WTC11 (cell line): Measurements from ENCODE around the gene PEX1. TPM values are rescaled to one million over a fixed set of nuclear protein-coding genes. Genes with fewer than 3 reads are reported as not detected.

Experiments used
- ATF1 ChIP-seq: sonication (generic); formaldehyde crosslinking; IDR thresholded peaks from 2 replicates; pipeline ENCODE4 v1.8.1; 2023; ENCODE audit warnings: mild to moderate bottlenecking, moderate library complexity, missing genetic modification reagents
- CREM ChIP-seq: sonication (generic); formaldehyde crosslinking; IDR thresholded peaks from 2 replicates; pipeline ENCODE4 v1.8.1; 2022; ENCODE audit warnings: mild to moderate bottlenecking, missing genetic modification reagents, moderate library complexity
- FOXK1 ChIP-seq: sonication (generic); formaldehyde crosslinking; IDR thresholded peaks from 2 replicates; pipeline ENCODE4 v1.8.0; 2022; ENCODE audit warnings: mild to moderate bottlenecking, moderate library complexity, missing genetic modification reagents
- HMGA2 ChIP-seq: fragments of 250-450 bp; sonication (Bioruptor Pico); IDR thresholded peaks from 2 replicates; pipeline ENCODE4 v1.4.0; 2021; ENCODE audit warnings: mild to moderate bottlenecking, moderate library complexity
- KAT7 ChIP-seq: sonication (generic); formaldehyde crosslinking; IDR thresholded peaks from 2 replicates; pipeline ENCODE4 v1.8.1; 2023; ENCODE audit warnings: missing genetic modification reagents, mild to moderate bottlenecking, borderline replicate concordance
- NFYB ChIP-seq: sonication (generic); formaldehyde crosslinking; conservative IDR thresholded peaks from 2 replicates; pipeline ENCODE4 v1.8.0; 2022; ENCODE audit warnings: low read depth, missing genetic modification reagents
- NR1H2 ChIP-seq: sonication (generic); formaldehyde crosslinking; IDR thresholded peaks from 2 replicates; pipeline ENCODE4 v1.9.0; 2021; ENCODE audit warnings: mild to moderate bottlenecking, moderate library complexity, missing genetic modification reagents
- OVOL2 ChIP-seq: fragments of 250-450 bp; sonication (Bioruptor Pico); IDR thresholded peaks from 2 replicates; pipeline ENCODE4 v1.9.0; 2021; ENCODE audit warnings: mild to moderate bottlenecking, borderline replicate concordance
- SOX15 ChIP-seq: fragments of 250-450 bp; sonication (Bioruptor Pico); IDR thresholded peaks from 2 replicates; pipeline ENCODE4 v1.9.0; 2021; ENCODE audit warnings: mild to moderate bottlenecking
- TCF7 ChIP-seq: sonication (generic); formaldehyde crosslinking; IDR thresholded peaks from 2 replicates; pipeline ENCODE4 v1.8.0; 2022; ENCODE audit warnings: mild to moderate bottlenecking, low read depth, missing genetic modification reagents, moderate library complexity
- ZNF317 ChIP-seq: sonication (generic); formaldehyde crosslinking; IDR thresholded peaks from 2 replicates; pipeline ENCODE4 v1.8.1; 2023; ENCODE audit warnings: low read depth, mild to moderate bottlenecking, moderate library complexity, missing genetic modification reagents, borderline replicate concordance
- total RNA-seq: library from RNA; stranded (reverse); gene quantifications from 3 replicates; pipeline ENCODE4 v1.2.3, GENCODE V29; 2021
- TF ChIP-seq, protein P1 (sequence below): sonication (generic); formaldehyde crosslinking; IDR thresholded peaks from 2 replicates; pipeline ENCODE4 v1.8.1; 2023; ENCODE audit warnings: mild to moderate bottlenecking, moderate library complexity, missing genetic modification reagents
- TF ChIP-seq, protein P2 (sequence below): sonication (generic); formaldehyde crosslinking; IDR thresholded peaks from 2 replicates; pipeline ENCODE4 v1.8.1; 2023; ENCODE audit warnings: mild to moderate bottlenecking, missing genetic modification reagents, moderate library complexity
- TF ChIP-seq, protein P3 (sequence below): sonication (generic); formaldehyde crosslinking; IDR thresholded peaks from 2 replicates; pipeline ENCODE4 v1.8.1; 2023; ENCODE audit warnings: mild to moderate bottlenecking, missing genetic modification reagents
- TF ChIP-seq, protein P4 (sequence below): sonication (generic); formaldehyde crosslinking; IDR thresholded peaks from 2 replicates; pipeline ENCODE4 v1.8.1; 2022; ENCODE audit warnings: mild to moderate bottlenecking, moderate library complexity, missing genetic modification reagents
- TF ChIP-seq, protein P5 (sequence below): fragments of 250-450 bp; sonication (Bioruptor Pico); IDR thresholded peaks from 2 replicates; pipeline ENCODE4 v1.9.0; 2021; ENCODE audit warnings: mild to moderate bottlenecking
- TF ChIP-seq, protein P6 (sequence below): fragments of 200-600 bp; IDR thresholded peaks from 2 replicates; pipeline ENCODE4 v1.8.0; 2022; ENCODE audit warnings: antibody characterized with exemption
- TF ChIP-seq, protein P7 (sequence below): fragments of 250-450 bp; sonication (Bioruptor Pico); IDR thresholded peaks from 2 replicates; pipeline ENCODE4 v2.1.2; 2022; ENCODE audit warnings: mild to moderate bottlenecking, moderate library complexity

Gene PEX1
- total RNA-seq, 1 experiment from 2014 or later, result 24.9 TPM

DNA sequence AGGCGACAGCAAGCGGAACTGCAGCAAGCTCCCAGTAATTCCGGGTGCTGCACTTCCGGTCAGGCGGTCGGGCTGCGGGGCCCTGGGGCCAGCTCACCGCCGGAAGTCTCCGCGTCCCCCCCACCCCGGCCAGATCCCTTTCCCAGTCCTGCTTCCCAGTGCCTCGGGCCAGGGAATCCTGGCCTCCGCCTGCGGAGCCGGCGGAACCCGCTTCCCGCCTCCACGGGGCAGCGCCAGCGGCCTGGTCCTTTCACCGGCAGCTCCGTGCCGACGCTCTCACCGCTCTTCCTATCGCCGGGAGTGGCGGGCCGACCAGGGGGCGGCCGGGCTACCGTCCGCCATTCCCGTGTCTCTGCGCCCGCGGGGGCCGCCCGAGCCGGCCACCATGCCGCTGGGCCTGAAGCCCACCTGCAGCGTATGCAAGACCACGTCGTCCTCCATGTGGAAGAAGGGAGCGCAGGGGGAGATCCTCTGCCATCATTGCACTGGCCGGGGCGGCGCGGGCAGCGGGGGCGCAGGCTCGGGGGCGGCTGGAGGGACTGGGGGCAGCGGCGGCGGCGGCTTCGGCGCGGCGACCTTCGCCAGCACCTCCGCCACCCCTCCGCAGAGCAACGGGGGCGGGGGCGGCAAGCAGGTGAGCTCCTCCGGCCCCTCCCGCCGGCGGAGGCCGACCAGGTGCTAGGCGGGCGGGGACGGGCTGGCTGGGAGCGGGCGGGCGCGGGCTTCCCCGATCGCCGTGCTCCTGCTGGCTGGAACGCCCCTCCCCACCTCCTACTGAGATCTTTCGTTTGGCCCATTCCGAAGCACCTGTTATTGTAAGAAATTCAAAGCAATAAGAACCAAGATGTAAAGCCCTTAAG, 80.7 kb downstream of the PEX1 start, which contains the start of gene GATAD1 (continued):
- TF ChIP-seq, protein P1, sequence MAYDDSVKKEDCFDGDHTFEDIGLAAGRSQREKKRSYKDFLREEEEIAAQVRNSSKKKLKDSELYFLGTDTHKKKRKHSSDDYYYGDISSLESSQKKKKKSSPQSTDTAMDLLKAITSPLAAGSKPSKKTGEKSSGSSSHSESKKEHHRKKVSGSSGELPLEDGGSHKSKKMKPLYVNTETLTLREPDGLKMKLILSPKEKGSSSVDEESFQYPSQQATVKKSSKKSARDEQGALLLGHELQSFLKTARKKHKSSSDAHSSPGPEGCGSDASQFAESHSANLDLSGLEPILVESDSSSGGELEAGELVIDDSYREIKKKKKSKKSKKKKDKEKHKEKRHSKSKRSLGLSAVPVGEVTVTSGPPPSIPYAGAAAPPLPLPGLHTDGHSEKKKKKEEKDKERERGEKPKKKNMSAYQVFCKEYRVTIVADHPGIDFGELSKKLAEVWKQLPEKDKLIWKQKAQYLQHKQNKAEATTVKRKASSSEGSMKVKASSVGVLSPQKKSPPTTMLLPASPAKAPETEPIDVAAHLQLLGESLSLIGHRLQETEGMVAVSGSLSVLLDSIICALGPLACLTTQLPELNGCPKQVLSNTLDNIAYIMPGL, result peak; percentile 99
- TF ChIP-seq KAT7 (CRISPR knock-in tag) (peak; percentile 63; the same call in 1 of the 2 replicates), OVOL2 (CRISPR knock-in tag) (no peak), NR1H2 (CRISPR knock-in tag) (no peak), TCF7 (CRISPR knock-in tag) (no peak), SOX15 (no peak), NFYB (CRISPR knock-in tag) (no peak), CREM (CRISPR knock-in tag) (peak; percentile 72), FOXK1 (CRISPR knock-in tag) (peak; percentile 41; the same call in 1 of the 2 replicates), HMGA2 (CRISPR knock-in tag) (no peak), ATF1 (CRISPR knock-in tag) (peak; percentile 44; the same call in 1 of the 2 replicates), ZNF317 (CRISPR knock-in tag) (no peak)
- TF ChIP-seq, protein P2, sequence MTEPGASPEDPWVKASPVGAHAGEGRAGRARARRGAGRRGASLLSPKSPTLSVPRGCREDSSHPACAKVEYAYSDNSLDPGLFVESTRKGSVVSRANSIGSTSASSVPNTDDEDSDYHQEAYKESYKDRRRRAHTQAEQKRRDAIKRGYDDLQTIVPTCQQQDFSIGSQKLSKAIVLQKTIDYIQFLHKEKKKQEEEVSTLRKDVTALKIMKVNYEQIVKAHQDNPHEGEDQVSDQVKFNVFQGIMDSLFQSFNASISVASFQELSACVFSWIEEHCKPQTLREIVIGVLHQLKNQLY (CRISPR knock-in tag), result no peak; the same call in 1 of the 2 replicates
- TF ChIP-seq, protein P3, sequence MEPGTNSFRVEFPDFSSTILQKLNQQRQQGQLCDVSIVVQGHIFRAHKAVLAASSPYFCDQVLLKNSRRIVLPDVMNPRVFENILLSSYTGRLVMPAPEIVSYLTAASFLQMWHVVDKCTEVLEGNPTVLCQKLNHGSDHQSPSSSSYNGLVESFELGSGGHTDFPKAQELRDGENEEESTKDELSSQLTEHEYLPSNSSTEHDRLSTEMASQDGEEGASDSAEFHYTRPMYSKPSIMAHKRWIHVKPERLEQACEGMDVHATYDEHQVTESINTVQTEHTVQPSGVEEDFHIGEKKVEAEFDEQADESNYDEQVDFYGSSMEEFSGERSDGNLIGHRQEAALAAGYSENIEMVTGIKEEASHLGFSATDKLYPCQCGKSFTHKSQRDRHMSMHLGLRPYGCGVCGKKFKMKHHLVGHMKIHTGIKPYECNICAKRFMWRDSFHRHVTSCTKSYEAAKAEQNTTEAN (CRISPR knock-in tag), result peak; percentile 67; the same call in 1 of the 2 replicates
- TF ChIP-seq, protein P4, sequence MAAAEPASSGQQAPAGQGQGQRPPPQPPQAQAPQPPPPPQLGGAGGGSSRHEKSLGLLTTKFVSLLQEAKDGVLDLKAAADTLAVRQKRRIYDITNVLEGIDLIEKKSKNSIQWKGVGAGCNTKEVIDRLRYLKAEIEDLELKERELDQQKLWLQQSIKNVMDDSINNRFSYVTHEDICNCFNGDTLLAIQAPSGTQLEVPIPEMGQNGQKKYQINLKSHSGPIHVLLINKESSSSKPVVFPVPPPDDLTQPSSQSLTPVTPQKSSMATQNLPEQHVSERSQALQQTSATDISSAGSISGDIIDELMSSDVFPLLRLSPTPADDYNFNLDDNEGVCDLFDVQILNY (CRISPR knock-in tag), result peak; percentile 64; the same call in 1 of the 2 replicates
- TF ChIP-seq, protein P5, sequence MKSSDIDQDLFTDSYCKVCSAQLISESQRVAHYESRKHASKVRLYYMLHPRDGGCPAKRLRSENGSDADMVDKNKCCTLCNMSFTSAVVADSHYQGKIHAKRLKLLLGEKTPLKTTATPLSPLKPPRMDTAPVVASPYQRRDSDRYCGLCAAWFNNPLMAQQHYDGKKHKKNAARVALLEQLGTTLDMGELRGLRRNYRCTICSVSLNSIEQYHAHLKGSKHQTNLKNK (CRISPR knock-in tag), result no peak
- TF ChIP-seq, protein P6, sequence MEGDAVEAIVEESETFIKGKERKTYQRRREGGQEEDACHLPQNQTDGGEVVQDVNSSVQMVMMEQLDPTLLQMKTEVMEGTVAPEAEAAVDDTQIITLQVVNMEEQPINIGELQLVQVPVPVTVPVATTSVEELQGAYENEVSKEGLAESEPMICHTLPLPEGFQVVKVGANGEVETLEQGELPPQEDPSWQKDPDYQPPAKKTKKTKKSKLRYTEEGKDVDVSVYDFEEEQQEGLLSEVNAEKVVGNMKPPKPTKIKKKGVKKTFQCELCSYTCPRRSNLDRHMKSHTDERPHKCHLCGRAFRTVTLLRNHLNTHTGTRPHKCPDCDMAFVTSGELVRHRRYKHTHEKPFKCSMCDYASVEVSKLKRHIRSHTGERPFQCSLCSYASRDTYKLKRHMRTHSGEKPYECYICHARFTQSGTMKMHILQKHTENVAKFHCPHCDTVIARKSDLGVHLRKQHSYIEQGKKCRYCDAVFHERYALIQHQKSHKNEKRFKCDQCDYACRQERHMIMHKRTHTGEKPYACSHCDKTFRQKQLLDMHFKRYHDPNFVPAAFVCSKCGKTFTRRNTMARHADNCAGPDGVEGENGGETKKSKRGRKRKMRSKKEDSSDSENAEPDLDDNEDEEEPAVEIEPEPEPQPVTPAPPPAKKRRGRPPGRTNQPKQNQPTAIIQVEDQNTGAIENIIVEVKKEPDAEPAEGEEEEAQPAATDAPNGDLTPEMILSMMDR, result peak; percentile 14
- TF ChIP-seq, protein P7, sequence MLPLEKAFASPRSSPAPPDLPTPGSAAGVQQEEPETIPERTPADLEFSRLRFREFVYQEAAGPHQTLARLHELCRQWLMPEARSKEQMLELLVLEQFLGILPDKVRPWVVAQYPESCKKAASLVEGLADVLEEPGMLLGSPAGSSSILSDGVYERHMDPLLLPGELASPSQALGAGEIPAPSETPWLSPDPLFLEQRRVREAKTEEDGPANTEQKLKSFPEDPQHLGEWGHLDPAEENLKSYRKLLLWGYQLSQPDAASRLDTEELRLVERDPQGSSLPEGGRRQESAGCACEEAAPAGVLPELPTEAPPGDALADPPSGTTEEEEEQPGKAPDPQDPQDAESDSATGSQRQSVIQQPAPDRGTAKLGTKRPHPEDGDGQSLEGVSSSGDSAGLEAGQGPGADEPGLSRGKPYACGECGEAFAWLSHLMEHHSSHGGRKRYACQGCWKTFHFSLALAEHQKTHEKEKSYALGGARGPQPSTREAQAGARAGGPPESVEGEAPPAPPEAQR, result no peak
